Activated naive CD4-positive, alpha-beta T cell treated with Interleukin-2 at 50 U/mL for 16 hours (primary cell): ENCODE results near the gene BMERB1.
"Not testable (repeated sequence)": the region's sequence is repeated elsewhere in the genome, so short reads cannot be mapped to it uniquely, and the experiment has no call there.

Source experiments
- DNase-seq: peaks from one replicate; pipeline ENCODE4 v3.0.0-alpha.2; 2020

Gene BMERB1

GRCh38 chr16:15466131-15466530 lies 31.7 kb downstream of the BMERB1 start:
- no peak for DNase-seq

GRCh38 chr16:15466886-15467781 lies 32.7 kb downstream of the BMERB1 start:
- DNase-seq, result no peak

GRCh38 chr16:15476971-15477370 lies 42.6 kb downstream of the BMERB1 start:
- not testable (repeated sequence) for DNase-seq

GRCh38 chr16:15477802-15478201 lies 43.4 kb downstream of the BMERB1 start:
- DNase-seq, result no peak

- DNase-seq, result peak; percentile 38
Observed at GRCh38 chr16:15482068-15482747, 47.8 kb downstream of the BMERB1 start.

- no peak for DNase-seq
Observed at GRCh38 chr16:15482748-15483298, 48.4 kb downstream of the BMERB1 start.

GRCh38 chr16:15483857-15484256 lies 49.5 kb downstream of the BMERB1 start:
- no peak for DNase-seq

GRCh38 chr16:15484662-15485061 lies 50.3 kb downstream of the BMERB1 start:
- no peak for DNase-seq

GRCh38 chr16:15485175-15485574 lies 50.8 kb downstream of the BMERB1 start:
- DNase-seq, result no peak

- DNase-seq, result no peak
Observed at GRCh38 chr16:15486661-15487060, 52.3 kb downstream of the BMERB1 start.

GRCh38 chr16:15487336-15488284 lies 53.2 kb downstream of the BMERB1 start:
- no peak for DNase-seq

- DNase-seq, result no peak
Observed at GRCh38 chr16:15489016-15489415, 54.6 kb downstream of the BMERB1 start.

GRCh38 chr16:15490123-15490711 lies 55.8 kb downstream of the BMERB1 start:
- DNase-seq, result no peak

- DNase-seq, result no peak
Observed at GRCh38 chr16:15491411-15491810, 57.0 kb downstream of the BMERB1 start.

- DNase-seq, result no peak
Observed at GRCh38 chr16:15492091-15492740, 57.8 kb downstream of the BMERB1 start.

- no peak for DNase-seq
Observed at GRCh38 chr16:15493466-15494180, 59.2 kb downstream of the BMERB1 start.

GRCh38 chr16:15494236-15494635 lies 59.8 kb downstream of the BMERB1 start:
- no peak for DNase-seq

GRCh38 chr16:15495898-15496297 lies 61.5 kb downstream of the BMERB1 start:
- DNase-seq, result no peak

- DNase-seq, result no peak
Observed at GRCh38 chr16:15498427-15499175, 64.2 kb downstream of the BMERB1 start.

GRCh38 chr16:15502041-15502725 lies 67.8 kb downstream of the BMERB1 start:
- DNase-seq, result no peak
